Endodermal cell (in vitro differentiated cells): ENCODE data around the gene RPL22L1. TPM values are rescaled to one million over a fixed set of nuclear protein-coding genes. Genes with fewer than 3 reads are reported as not detected.
A peak's percentile ranks its signal among the peaks of the same experiment; 100 is the strongest.

ENCODE experiments used
- DNase-seq: peaks from one replicate; pipeline ENCODE4 v3.0.0-alpha.2; 2017
- H3K27ac ChIP-seq: 2 replicates; pipeline ENCODE4 v1.5.1; 2013; ENCODE audit warnings: mild to moderate bottlenecking, low read depth, low read length, moderate library complexity
- H3K27me3 ChIP-seq: 2 replicates; pipeline ENCODE4 v1.6.1; 2013; ENCODE audit warnings: mild to moderate bottlenecking, low read length, moderate library complexity; ENCODE audit not compliant: insufficient read depth, control insufficient read depth, poor library complexity, severe bottlenecking
- H3K36me3 ChIP-seq: 2 replicates; pipeline ENCODE4 v1.7.0; 2013; ENCODE audit warnings: mild to moderate bottlenecking, low read length, moderate library complexity; ENCODE audit not compliant: control insufficient read depth, insufficient read depth
- H3K4me1 ChIP-seq: one replicate; pipeline ENCODE4 v1.7.0; 2013; ENCODE audit warnings: low read length; ENCODE audit not compliant: control insufficient read depth, insufficient read depth
- H3K4me3 ChIP-seq: 2 replicates; pipeline ENCODE4 v1.5.1; 2013; ENCODE audit warnings: mild to moderate bottlenecking, low read length, moderate library complexity
- H3K9ac ChIP-seq: 2 replicates; pipeline ENCODE4 v1.6.1; 2013; ENCODE audit warnings: mild to moderate bottlenecking, low read length, moderate library complexity; ENCODE audit not compliant: poor library complexity, severe bottlenecking; ENCODE audit errors: extremely low read depth
- H3K9me3 ChIP-seq: 2 replicates; pipeline ENCODE4 v1.6.1; 2013; ENCODE audit warnings: mild to moderate bottlenecking, low read length, moderate library complexity; ENCODE audit not compliant: control insufficient read depth
- H3K27ac Mint-ChIP-seq: 2 replicates; pipeline ENCODE4 v1.8.0; 2020; ENCODE audit warnings: mixed read lengths
- H3K27me3 Mint-ChIP-seq: 2 replicates; pipeline ENCODE4 v1.8.0; 2021; ENCODE audit warnings: mild to moderate bottlenecking, mixed read lengths; ENCODE audit not compliant: insufficient read depth
- H3K36me3 Mint-ChIP-seq: 2 replicates; pipeline ENCODE4 v1.8.0; 2020; ENCODE audit warnings: low read depth, mixed read lengths
- H3K4me1 Mint-ChIP-seq: 2 replicates; pipeline ENCODE4 v1.8.0; 2020; ENCODE audit warnings: mixed read lengths
- H3K4me3 Mint-ChIP-seq: 2 replicates; pipeline ENCODE4 v1.8.0; 2020; ENCODE audit warnings: mild to moderate bottlenecking, moderate library complexity, mixed read lengths
- H3K9me3 Mint-ChIP-seq: 2 replicates; pipeline ENCODE4 v1.8.0; 2020; ENCODE audit warnings: mild to moderate bottlenecking, mixed read lengths
- CTCF ChIP-seq: fragments of 200-600 bp; sonication (generic); conservative IDR thresholded peaks from 2 replicates; pipeline ENCODE4 v1.5.0; 2021; ENCODE audit warnings: antibody characterized with exemption, mild to moderate bottlenecking
- WGBS, 2 experiments: methylation state at CpG; one replicate each; pipeline versions ENCODE4 v1.1.5 to v1.1.7; 2013; ENCODE audit warnings: missing lambda C conversion rate in 2 of 2, mixed read lengths in 1 of 2; ENCODE audit not compliant: insufficient coverage in 1 of 2, insufficient read length in 1 of 2; 5-methylcytosine and 5-hydroxymethylcytosine counted together
- total RNA-seq, 2 donors: library from RNA; stranded (reverse); fragmentation: NEBNext Ultra II Directional in 1 of 2; extraction: Animal tissue kit (Norgen Biotek cat#: 25700) in 1 of 2; gene quantifications; 2 replicates in 1 of 2; 3 replicates in 1 of 2; pipeline ENCODE4 v1.2.1, GENCODE V29; 2021

RPL22L1 gene
- total RNA-seq, 2 donors from 2014 or later = 98.0 to 119 TPM

- H3K36me3 ChIP-seq = no peaks in the 10 kb centered on the region
- H3K36me3 Mint-ChIP-seq = peaks cover 3% of the 10 kb centered on the region
- no peak for DNase-seq
- no peaks in the 10 kb centered on the region for H3K27me3 Mint-ChIP-seq
- no peak overlapping the region for H3K4me3 ChIP-seq
- H3K4me1 Mint-ChIP-seq = no peaks in the 10 kb centered on the region
- no peak overlapping the region for H3K9ac ChIP-seq
- 83 to 96% methylated on average over 1 to 5 of the region's 5 CpGs for WGBS, 2 experiments
- H3K27ac Mint-ChIP-seq = no peak overlapping the region
- TF ChIP-seq CTCF = no peak
- H3K4me3 Mint-ChIP-seq = no peak overlapping the region
- no peaks in the 10 kb centered on the region for H3K27me3 ChIP-seq
- no peak overlapping the region for H3K27ac ChIP-seq
- H3K4me1 ChIP-seq = no peaks in the 10 kb centered on the region
- peaks cover 3% of the 10 kb centered on the region for H3K9me3 Mint-ChIP-seq
- no peaks in the 10 kb centered on the region for H3K9me3 ChIP-seq
Measured at GRCh38 chr3:170858599-170858998, 11.4 kb downstream of the RPL22L1 start.

GRCh38 chr3:170852324-170852723 is 17.7 kb downstream of the RPL22L1 start:
- DNase-seq = no peak
- H3K27me3 Mint-ChIP-seq = no peaks in the 10 kb centered on the region
- no peak overlapping the region for H3K4me3 Mint-ChIP-seq
- H3K4me1 ChIP-seq = no peaks in the 10 kb centered on the region
- 92 to 97% methylated on average over 3 to 4 of the region's 4 CpGs for WGBS, 2 experiments
- peaks cover 2% of the 10 kb centered on the region for H3K9me3 Mint-ChIP-seq
- no peak for TF ChIP-seq CTCF
- H3K27ac Mint-ChIP-seq = no peak overlapping the region
- no peaks in the 10 kb centered on the region for H3K9me3 ChIP-seq
- H3K36me3 Mint-ChIP-seq = no peaks in the 10 kb centered on the region
- H3K4me1 Mint-ChIP-seq = no peaks in the 10 kb centered on the region
- H3K36me3 ChIP-seq = no peaks in the 10 kb centered on the region
- no peak overlapping the region for H3K9ac ChIP-seq
- no peaks in the 10 kb centered on the region for H3K27me3 ChIP-seq
- H3K27ac ChIP-seq = no peak overlapping the region
- no peak overlapping the region for H3K4me3 ChIP-seq

- Mint-ChIP-seq H3K4me3 (no peak overlapping the region), H3K4me1 (peaks cover under 1% of the 10 kb centered on the region), H3K27me3 (no peaks in the 10 kb centered on the region), H3K9me3 (peaks cover 15% of the 10 kb centered on the region), H3K36me3 (peaks cover 14% of the 10 kb centered on the region), H3K27ac (no peak overlapping the region)
- Histone ChIP-seq H3K27me3 (no peaks in the 10 kb centered on the region), H3K9me3 (peaks cover 15% of the 10 kb centered on the region), H3K27ac (no peak overlapping the region), H3K36me3 (no peaks in the 10 kb centered on the region), H3K4me1 (no peaks in the 10 kb centered on the region), H3K9ac (no peak overlapping the region), H3K4me3 (no peak overlapping the region)
- 83 to 98% methylated on average over 2 of the region's 2 CpGs for WGBS, 2 experiments
- no peak for DNase-seq
- peak; percentile 54 for TF ChIP-seq CTCF
Measured at GRCh38 chr3:170848292-170848917, 21.6 kb downstream of the RPL22L1 start.
